Smooth muscle cell (in vitro differentiated cells): ENCODE measurements around the gene C1orf116. TPM values are rescaled to one million over a fixed set of nuclear protein-coding genes. Genes with fewer than 3 reads are reported as not detected.

Experiments used
- DNase-seq: peaks from one replicate; lab custom pipeline; 2025; ENCODE audit not compliant: unreplicated experiment; lab: John Stamatoyannopoulos, UW
- H2AFZ ChIP-seq: fragments of 200-600 bp; sonication (generic); 2 replicates; pipeline ENCODE4 v1.6.0; 2016; ENCODE audit warnings: antibody characterized with exemption, low read depth, mild to moderate bottlenecking
- H3F3A ChIP-seq: fragments of 200-600 bp; sonication (generic); 2 replicates; pipeline ENCODE4 v1.6.0; 2017; ENCODE audit warnings: antibody characterized with exemption, low read depth
- H3K27ac ChIP-seq: fragments of 200-600 bp; sonication (generic); 2 replicates; pipeline ENCODE4 v1.5.1; 2016; ENCODE audit warnings: low read depth, mild to moderate bottlenecking
- H3K27me3 ChIP-seq: fragments of 200-600 bp; sonication (generic); 2 replicates; pipeline ENCODE4 v1.6.1; 2016; ENCODE audit warnings: low read depth, mild to moderate bottlenecking
- H3K36me3 ChIP-seq: fragments of 200-600 bp; sonication (generic); 2 replicates; pipeline ENCODE4 v1.5.1; 2016; ENCODE audit warnings: low read depth
- H3K4me1 ChIP-seq: fragments of 200-600 bp; sonication (generic); 2 replicates; pipeline ENCODE4 v1.5.1; 2016; ENCODE audit warnings: low read depth
- H3K4me2 ChIP-seq: fragments of 200-600 bp; sonication (generic); 2 replicates; pipeline ENCODE4 v1.6.0; 2016; ENCODE audit warnings: mild to moderate bottlenecking
- H3K4me3 ChIP-seq: fragments of 200-600 bp; sonication (generic); 2 replicates; pipeline ENCODE4 v1.5.1; 2016; ENCODE audit warnings: mild to moderate bottlenecking
- H3K79me2 ChIP-seq: fragments of 200-600 bp; sonication (generic); 2 replicates; pipeline ENCODE4 v1.6.0; 2016; ENCODE audit warnings: low read depth, mild to moderate bottlenecking
- H3K9ac ChIP-seq: fragments of 200-600 bp; sonication (generic); 2 replicates; pipeline ENCODE4 v1.6.0; 2016; ENCODE audit warnings: low read depth
- H3K9me3 ChIP-seq: fragments of 200-600 bp; sonication (generic); replicated peaks from 2 replicates; pipeline ENCODE4 v1.5.1; 2016; ENCODE audit warnings: low read depth
- H4K20me1 ChIP-seq: fragments of 200-600 bp; sonication (generic); 2 replicates; pipeline ENCODE4 v1.6.0; 2016; ENCODE audit warnings: low read depth
- CTCF ChIP-seq: fragments of 200-600 bp; sonication (generic); IDR thresholded peaks from 2 replicates; pipeline ENCODE4 v1.5.1; 2017; ENCODE audit warnings: borderline replicate concordance, mild to moderate bottlenecking, antibody characterized with exemption; ENCODE audit not compliant: insufficient read depth, poor library complexity, severe bottlenecking
- WGBS: methylation state at CpG from one replicate; pipeline ENCODE4 v1.1.7; 2016; ENCODE audit warnings: low lambda C conversion rate; 5-methylcytosine and 5-hydroxymethylcytosine counted together
- polyA plus RNA-seq: library from polyadenylated mRNA; unstranded; fragments of >200 nt; fragmentation: Nextera tagmentation; extraction: Ambion mirVana; gene quantifications from 2 replicates; pipeline ENCODE4 v1.2.1, GENCODE V29; 2016
- total RNA-seq: library from RNA; depleted of rRNA; stranded (reverse); fragments of >200 nt; gene quantifications from 2 replicates; pipeline ENCODE4 v1.2.3, GENCODE V29; 2014

Gene C1orf116
- total and polyA plus RNA-seq, 2 experiments from 2014 or later = 0.14 to 6.0 TPM

DNA sequence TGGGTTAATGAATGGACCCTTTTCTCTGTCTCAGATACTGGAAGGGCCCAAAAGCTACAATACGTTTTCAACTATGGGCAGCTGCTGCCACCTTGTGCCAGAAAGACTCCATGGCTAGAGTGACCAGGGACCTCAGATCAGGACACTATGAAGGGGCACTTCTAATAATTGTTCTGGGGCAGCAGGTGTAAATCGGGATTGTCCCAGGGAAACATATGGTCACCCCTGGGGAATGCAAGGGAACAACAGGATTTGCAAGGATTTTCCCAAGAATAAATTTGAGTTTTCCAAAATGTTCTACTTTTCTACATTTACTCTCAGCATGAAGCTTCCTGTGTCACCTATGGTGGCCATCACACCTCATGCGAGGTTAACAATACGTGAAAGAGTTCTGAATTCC is 50.3 kb downstream of the C1orf116 start:
- TF ChIP-seq CTCF = peak; percentile 64
- Histone ChIP-seq H3K9ac (no peak overlapping the region), H3K27ac (no peak overlapping the region), H3K4me3 (no peak overlapping the region), H3K36me3 (no peaks in the 10 kb centered on the region), H3F3A (no peaks in the 10 kb centered on the region), H3K4me1 (no peaks in the 10 kb centered on the region), H2AFZ (no peak overlapping the region), H3K4me2 (no peak overlapping the region), H3K9me3 (no peaks in the 10 kb centered on the region), H3K27me3 (peaks cover 39% of the 10 kb centered on the region), H4K20me1 (no peaks in the 10 kb centered on the region), H3K79me2 (no peaks in the 10 kb centered on the region)
- 25% methylated on average over 4 of the region's 4 CpGs for WGBS
- DNase-seq = no peak

DNA sequence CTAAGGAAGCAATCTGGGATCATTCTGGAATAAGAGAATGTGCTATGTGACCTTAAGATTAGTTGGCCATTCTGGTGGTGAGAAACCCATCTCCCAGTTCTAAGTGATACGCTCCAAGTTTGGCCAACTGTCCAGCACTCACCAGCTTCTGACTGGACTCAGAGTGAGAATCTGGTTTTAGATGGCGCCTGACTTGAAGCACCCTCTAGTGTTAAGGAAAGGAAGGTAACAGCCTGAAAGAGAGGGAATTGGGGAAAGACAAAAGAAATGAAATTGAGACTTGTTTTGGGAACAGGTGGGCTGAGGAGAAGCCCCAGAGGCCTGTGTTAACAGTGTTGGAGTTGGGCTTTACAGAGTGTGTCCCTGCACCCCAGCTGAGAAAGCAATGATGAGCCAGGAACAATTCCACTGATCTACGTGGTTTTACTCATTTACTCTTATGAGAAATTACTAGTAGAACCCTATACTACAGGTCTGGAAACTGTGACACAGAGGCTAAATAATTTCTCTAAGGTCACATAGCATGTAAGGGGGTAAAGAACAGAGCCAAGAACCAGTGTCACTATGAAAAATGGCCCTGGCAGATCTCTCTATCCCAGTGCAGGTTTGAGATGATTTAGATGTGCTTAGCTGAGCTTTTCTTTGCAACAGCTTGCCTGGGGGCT is 53.0 kb downstream of the C1orf116 start:
- H3K4me1 ChIP-seq = no peaks in the 10 kb centered on the region
- no peaks in the 10 kb centered on the region for H3K36me3 ChIP-seq
- no peak overlapping the region for H3K4me2 ChIP-seq
- 73% methylated on average over 3 of the region's 3 CpGs for WGBS
- no peak for DNase-seq
- peak; percentile 48 for TF ChIP-seq CTCF
- H3K79me2 ChIP-seq = no peaks in the 10 kb centered on the region
- H3K9ac ChIP-seq = no peak overlapping the region
- no peaks in the 10 kb centered on the region for H3F3A ChIP-seq
- no peak overlapping the region for H3K4me3 ChIP-seq
- peaks cover 22% of the 10 kb centered on the region for H3K27me3 ChIP-seq
- H4K20me1 ChIP-seq = no peaks in the 10 kb centered on the region
- H3K9me3 ChIP-seq = no peaks in the 10 kb centered on the region
- no peak overlapping the region for H3K27ac ChIP-seq
- no peak overlapping the region for H2AFZ ChIP-seq

- no peaks in the 10 kb centered on the region for H3K9me3 ChIP-seq
- H4K20me1 ChIP-seq = no peaks in the 10 kb centered on the region
- no peak for DNase-seq
- WGBS = 90% methylated on average over 7 of the region's 7 CpGs
- no peak overlapping the region for H3K4me3 ChIP-seq
- H3K9ac ChIP-seq = no peak overlapping the region
- peaks cover 25% of the 10 kb centered on the region for H3K27me3 ChIP-seq
- H3F3A ChIP-seq = no peaks in the 10 kb centered on the region
- no peaks in the 10 kb centered on the region for H3K36me3 ChIP-seq
- no peak for TF ChIP-seq CTCF
- no peaks in the 10 kb centered on the region for H3K4me1 ChIP-seq
- H3K79me2 ChIP-seq = no peaks in the 10 kb centered on the region
- no peak overlapping the region for H2AFZ ChIP-seq
- no peak overlapping the region for H3K27ac ChIP-seq
- H3K4me2 ChIP-seq = no peak overlapping the region
Measured at GRCh38 chr1:206978259-206978658, 54.3 kb downstream of the C1orf116 start.

DNA sequence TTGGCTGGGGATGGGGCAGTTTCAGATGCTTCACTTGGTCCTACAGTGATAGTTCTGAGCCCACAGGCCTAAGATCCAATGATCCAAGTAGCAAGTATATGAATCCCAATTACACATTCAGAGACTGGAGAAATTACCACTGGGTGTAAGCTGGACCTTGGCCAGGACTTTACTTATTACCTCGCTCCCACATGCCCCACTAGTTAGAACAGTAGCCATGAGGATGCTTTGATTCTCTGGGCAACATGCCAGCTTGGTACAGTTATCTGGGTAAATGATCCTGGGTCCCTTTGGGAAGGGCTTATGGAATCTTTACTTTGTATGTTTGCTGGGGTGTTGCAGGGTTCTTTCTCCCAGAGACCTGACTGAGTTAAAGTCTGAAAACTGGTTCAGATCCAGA is 57.2 kb downstream of the C1orf116 start:
- Histone ChIP-seq H3K79me2 (no peaks in the 10 kb centered on the region), H3K9ac (no peak overlapping the region), H3K4me3 (no peak overlapping the region), H3F3A (no peaks in the 10 kb centered on the region), H3K36me3 (no peaks in the 10 kb centered on the region), H3K4me1 (no peaks in the 10 kb centered on the region), H3K9me3 (no peaks in the 10 kb centered on the region), H3K27me3 (peaks cover 53% of the 10 kb centered on the region), H4K20me1 (no peaks in the 10 kb centered on the region), H2AFZ (no peak overlapping the region), H3K27ac (no peak overlapping the region), H3K4me2 (no peak overlapping the region)
- WGBS = 79% methylated on average over 1 of the region's 1 CpG
- TF ChIP-seq CTCF = no peak
- no peak for DNase-seq
